ENCODE measurements around the gene CLDN11.

Gene CLDN11

GRCh38 chr3:170436697-170437096 is 18.0 kb downstream of the CLDN11 start:
- no peak overlapping the region for H3K27ac ChIP-seq (ENCODE audit: extremely low read depth, low read depth, low read length)
- ChIA-PET CTCF (no interaction called here), POLR2A (interaction anchor here (0.5 kb wide), 1 partner anchor 49 kb away, joined by 4 read pairs; no protein-coding TSS in a partner anchor)
- no peaks in the 10 kb centered on the region for H3K4me1 ChIP-seq (ENCODE audit: control insufficient read depth, insufficient read depth, low read length)
- H3K9me3 ChIP-seq (ENCODE audit: control insufficient read depth, insufficient read depth, low read depth, low read length): no peaks in the 10 kb centered on the region
- H3K36me3 ChIP-seq (ENCODE audit: control insufficient read depth in 2 of 2, insufficient read depth in 1 of 2, low read length in 2 of 2): no peaks in the 10 kb centered on the region
- TF ChIP-seq ZNF433 (tag by site-specific recombination; IDR thresholded peaks at IDR 0.05; ENCODE audit: low read depth): no peak
- TF ChIP-seq ZFP41 (tag by site-specific recombination; IDR thresholded peaks at IDR 0.05; ENCODE audit: borderline replicate concordance): no peak
- TF ChIP-seq ZNF311 (tag by site-specific recombination; IDR thresholded peaks at IDR 0.05; ENCODE audit: borderline replicate concordance): no peak
- no peak for TF ChIP-seq ZNF707 (tag by site-specific recombination; IDR thresholded peaks at IDR 0.05)
- TF ChIP-seq ZBTB26 (tag by site-specific recombination; optimal IDR thresholded peaks at IDR 0.05): no peak
- no peak for TF ChIP-seq OVOL3 (tag by site-specific recombination; IDR thresholded peaks at IDR 0.05)
- TF ChIP-seq SP3 (tag by site-specific recombination; IDR thresholded peaks at IDR 0.05): no peak
- TF ChIP-seq TCF7L2 (IDR thresholded peaks at IDR 0.05; ENCODE audit: borderline replicate concordance, low read depth, low read length): no peak
- no peak for TF ChIP-seq ZNF449 (tag by site-specific recombination; IDR thresholded peaks at IDR 0.05)
- H3K4me3 ChIP-seq (ENCODE audit: low read depth, low read length): no peak overlapping the region

- no peaks in the 10 kb centered on the region for H3K4me1 ChIP-seq (ENCODE audit: control insufficient read depth, insufficient read depth, low read length)
- no peaks in the 10 kb centered on the region for H3K9me3 ChIP-seq (ENCODE audit: control insufficient read depth, insufficient read depth, low read depth, low read length)
- H3K4me3 ChIP-seq (ENCODE audit: low read depth, low read length): no peak overlapping the region
- POLR2A ChIA-PET: no interaction called here
- H3K27ac ChIP-seq (ENCODE audit: extremely low read depth, low read depth, low read length): no peak overlapping the region
- TF ChIP-seq ZNF776 (tag by site-specific recombination; IDR thresholded peaks at IDR 0.05; ENCODE audit: borderline replicate concordance): no peak
- no peak for TF ChIP-seq ZEB2 (tag by site-specific recombination; IDR thresholded peaks at IDR 0.05)
- no peak for TF ChIP-seq ZNF654 (tag by site-specific recombination; IDR thresholded peaks at IDR 0.05; ENCODE audit: low read depth)
- no peaks in the 10 kb centered on the region for H3K36me3 ChIP-seq (ENCODE audit: control insufficient read depth in 2 of 2, insufficient read depth in 1 of 2, low read length in 2 of 2)
- CTCF ChIA-PET: no interaction called here
Measured at GRCh38 chr3:170437176-170437575, 18.5 kb downstream of the CLDN11 start.

- H3K4me1 ChIP-seq (ENCODE audit: control insufficient read depth, insufficient read depth, low read length): no peaks in the 10 kb centered on the region
- ChIA-PET POLR2A (interaction anchor here (0.6 kb wide), 1 partner anchor 25 kb away, joined by 3 read pairs; no protein-coding TSS in a partner anchor), CTCF (no interaction called here)
- no peaks in the 10 kb centered on the region for H3K9me3 ChIP-seq (ENCODE audit: control insufficient read depth, insufficient read depth, low read depth, low read length)
- H3K36me3 ChIP-seq (ENCODE audit: control insufficient read depth in 2 of 2, insufficient read depth in 1 of 2, low read length in 2 of 2): no peaks in the 10 kb centered on the region
- no peak overlapping the region for H3K27ac ChIP-seq (ENCODE audit: extremely low read depth, low read depth, low read length)
- no peak overlapping the region for H3K4me3 ChIP-seq (ENCODE audit: low read depth, low read length)
- TF ChIP-seq ZNF670 (tag by site-specific recombination; IDR thresholded peaks at IDR 0.05; ENCODE audit: low read depth) (no peak), KLF7 (tag by site-specific recombination; IDR thresholded peaks at IDR 0.05; ENCODE audit: borderline replicate concordance) (no peak), PATZ1 (tag by site-specific recombination; IDR thresholded peaks at IDR 0.05) (no peak), ZNF473 (tag by site-specific recombination; IDR thresholded peaks at IDR 0.05) (no peak), ZBTB26 (tag by site-specific recombination; optimal IDR thresholded peaks at IDR 0.05) (no peak), ZNF639 (tag by site-specific recombination; IDR thresholded peaks at IDR 0.05) (no peak), ZNF280D (tag by site-specific recombination; IDR thresholded peaks at IDR 0.05) (no peak), ZNF112 (tag by site-specific recombination; IDR thresholded peaks at IDR 0.05) (no peak)
Measured at GRCh38 chr3:170437696-170438407, 19.2 kb downstream of the CLDN11 start.

All from HEK293 (cell line).